Cardiac fibroblast (primary cell): ENCODE results near the gene PRKCH.

Experiments used
- DNase-seq, 2 donors: peaks; one replicate each; pipeline versions ENCODE4 v3.0.0 to v3.0.0-alpha.2; 2010; ENCODE audit warnings: low read depth in 2 of 2
- H3K4me3 ChIP-seq, 2 donors: replicated peaks in 1 of 2; 1 replicate in 1 of 2; 2 replicates in 1 of 2; pipeline ENCODE4 v1.5.1; 2011; ENCODE audit warnings: low read depth in 2 of 2, low read length in 2 of 2, mild to moderate bottlenecking in 2 of 2, moderate library complexity in 1 of 2
- CTCF ChIP-seq: IDR thresholded peaks from one replicate; pipeline ENCODE4 v1.5.1; 2011; ENCODE audit warnings: low read depth, mild to moderate bottlenecking, low read length, inconsistent platforms

The PRKCH gene

GRCh38 chr14:61578745-61579144 lies 257.4 kb downstream of the PRKCH start:
- no peak overlapping the region for H3K4me3 ChIP-seq
- no peak for DNase-seq

GRCh38 chr14:61581340-61581739 lies 260.0 kb downstream of the PRKCH start:
- no peak for DNase-seq
- H3K4me3 ChIP-seq: no peak overlapping the region
- TF ChIP-seq CTCF: no peak

More at GRCh38 chr14:61578745-61579144, 257.4 kb downstream of the PRKCH start:
- no peak for TF ChIP-seq CTCF

DNA sequence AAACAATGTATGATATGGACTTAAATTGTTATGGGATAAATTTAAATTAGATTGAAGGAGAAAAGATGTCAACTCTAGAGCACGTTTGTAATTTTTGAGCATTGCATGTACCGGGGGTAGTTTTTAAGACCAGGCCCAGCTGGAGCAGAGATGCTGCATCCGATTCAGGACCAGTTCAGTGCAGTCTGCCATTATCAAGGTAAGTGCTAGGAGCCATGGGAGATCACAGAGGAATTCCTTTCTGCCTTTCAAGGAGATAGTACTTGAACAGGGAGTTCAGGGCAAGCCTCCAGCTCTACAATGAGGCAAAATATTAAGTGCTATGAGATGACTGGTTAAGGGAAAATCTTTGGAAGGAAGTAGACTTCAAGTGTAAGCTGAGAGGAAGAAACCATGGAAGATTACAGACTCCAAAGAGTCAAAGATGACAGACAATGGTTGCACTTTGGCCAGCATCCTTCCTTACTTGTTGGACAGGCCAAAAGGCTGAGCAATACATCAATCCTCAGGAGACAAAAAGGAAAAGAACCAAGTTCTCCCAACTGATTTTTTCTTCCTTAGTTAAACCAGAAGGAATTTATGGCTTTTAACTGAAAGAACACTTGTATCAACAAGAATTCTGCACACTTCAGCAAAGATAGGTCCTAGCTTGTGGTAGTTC lies 260.7 kb downstream of the PRKCH start:
- H3K4me3 ChIP-seq: no peak overlapping the region
- DNase-seq: peak; percentile 69 to 88
- TF ChIP-seq CTCF: no peak

GRCh38 chr14:61582815-61583214 lies 261.4 kb downstream of the PRKCH start:
- no peak overlapping the region for H3K4me3 ChIP-seq
- DNase-seq: peak in 1 of 2 donors; percentile 88
- no peak for TF ChIP-seq CTCF

GRCh38 chr14:61584331-61584741 lies 263.0 kb downstream of the PRKCH start:
- no peak for TF ChIP-seq CTCF
- peak; percentile 54 to 95 for DNase-seq
- no peak overlapping the region for H3K4me3 ChIP-seq

GRCh38 chr14:61585598-61586543 lies 264.5 kb downstream of the PRKCH start:
- no peak overlapping the region for H3K4me3 ChIP-seq
- no peak for TF ChIP-seq CTCF
- DNase-seq: peak; percentile 84 to 87
